ENCODE results near the gene FAM20A. TPM values are rescaled to one million over a fixed set of nuclear protein-coding genes. Genes with fewer than 3 reads are reported as not detected.

FAM20A gene
- total and polyA plus RNA-seq, 9 of the 15 experiments (the other 6 are each of a cell fraction or from before 2014, with no cell fraction given): 0.07 TPM; not detected in 8

GRCh38 chr17:68588362-68588761 lies 12.8 kb downstream of the FAM20A start:
- no peaks in the 10 kb centered on the region for H3K9me1 ChIP-seq (ENCODE audit: control insufficient read depth, insufficient read depth, low read length)
- no peaks in the 10 kb centered on the region for H3K79me2 ChIP-seq (ENCODE audit: control insufficient read depth, insufficient read depth, low read length)
- H3K9ac ChIP-seq (ENCODE audit: insufficient read depth in 1 of 2, low read depth in 2 of 2, low read length in 2 of 2): no peak overlapping the region
- no peaks in the 10 kb centered on the region for H3K27me3 ChIP-seq (ENCODE audit: control insufficient read depth in 2 of 2, insufficient read depth in 2 of 2, low read length in 2 of 2)
- in situ Hi-C loops (cut with MboI) (no loop called here), intact Hi-C loops (cut with micrococcal nuclease) (no loop called here)
- DNase-seq (ENCODE audit: extremely low read depth in 1 of 4, low spot score in 3 of 4): no peak
- peaks cover 0 to 6% of the 10 kb centered on the region in 2 experiments; a peak in 1 of 5 replicates for H3K4me1 ChIP-seq (replicated peaks in 1 of 2; ENCODE audit: control insufficient read depth in 2 of 2, insufficient read depth in 2 of 2, low read length in 2 of 2)
- no peak for FAIRE-seq
- no peak overlapping the region for H3K27ac ChIP-seq (ENCODE audit: extremely low read depth, low read depth, low read length)
- no peak overlapping the region for H3K4me2 ChIP-seq (ENCODE audit: insufficient read depth, low read length)
- no peak for ATAC-seq
- no peak for TF ChIP-seq ZNF165 (CRISPR knock-in tag; IDR thresholded peaks at IDR 0.05; ENCODE audit: borderline replicate concordance)
- TF ChIP-seq ZNF551 (CRISPR knock-in tag; IDR thresholded peaks at IDR 0.05): no peak
- no peak for TF ChIP-seq SMAD4 (CRISPR knock-in tag; conservative IDR thresholded peaks at IDR 0.05)
- TF ChIP-seq POU5F1 (IDR thresholded peaks at IDR 0.05; ENCODE audit: borderline replicate concordance, low read depth, low read length, partially characterized antibody): no peak
- TF ChIP-seq POLR2H (tag; IDR thresholded peaks at IDR 0.05; ENCODE audit: low read depth): no peak
- H4K20me1 ChIP-seq (replicated peaks; ENCODE audit: control insufficient read depth, insufficient read depth, low read length): no peaks in the 10 kb centered on the region
- CTCF ChIA-PET (ENCODE audit: low intra/inter-chr PET ratio): no interaction called here
- WGBS (ENCODE audit: insufficient coverage, low coverage, missing lambda C conversion rate): 0% methylated on average over 1 of the region's 1 CpG
- POLR2A ChIA-PET: interaction anchor here (0.7 kb wide), 1 partner anchor 150 kb away, joined by 3 read pairs; no protein-coding TSS in a partner anchor
- H3K4me3 ChIP-seq: no peak overlapping the region
- H3K36me3 ChIP-seq (ENCODE audit: control insufficient read depth, insufficient read depth, low read length): no peaks in the 10 kb centered on the region
- H2AFZ ChIP-seq (ENCODE audit: low read depth, low read length): no peak overlapping the region
- BruUV-seq (replicated peaks): no TSS peak
- no peaks in the 10 kb centered on the region for H3K9me3 ChIP-seq (replicated peaks; ENCODE audit: control insufficient read depth, insufficient read depth, low read depth, low read length)

GRCh38 chr17:68587847-68588246 lies 13.3 kb downstream of the FAM20A start:
- intact Hi-C loops (cut with micrococcal nuclease): no loop called here
- H3K27me3 ChIP-seq (ENCODE audit: control insufficient read depth in 2 of 2, insufficient read depth in 2 of 2, low read length in 2 of 2): no peaks in the 10 kb centered on the region
- FAIRE-seq (no peak), ATAC-seq (no peak), DNase-seq (ENCODE audit: extremely low read depth in 1 of 4, low spot score in 3 of 4) (no peak)
- no peaks in the 10 kb centered on the region for H3K79me2 ChIP-seq (ENCODE audit: control insufficient read depth, insufficient read depth, low read length)
- CTCF ChIA-PET (ENCODE audit: low intra/inter-chr PET ratio): no interaction called here
- 11% methylated on average over 2 of the region's 2 CpGs for WGBS (ENCODE audit: insufficient coverage, low coverage, missing lambda C conversion rate)
- POLR2A ChIA-PET: interaction anchor here (0.7 kb wide), 1 partner anchor 150 kb away, joined by 3 read pairs; no protein-coding TSS in a partner anchor
- H3K9me1 ChIP-seq (ENCODE audit: control insufficient read depth, insufficient read depth, low read length): no peaks in the 10 kb centered on the region
- H3K9me3 ChIP-seq (replicated peaks; ENCODE audit: control insufficient read depth, insufficient read depth, low read depth, low read length): no peaks in the 10 kb centered on the region
- H2AFZ ChIP-seq (ENCODE audit: low read depth, low read length): no peak overlapping the region
- H3K36me3 ChIP-seq (ENCODE audit: control insufficient read depth, insufficient read depth, low read length): no peaks in the 10 kb centered on the region
- no peaks in the 10 kb centered on the region for H4K20me1 ChIP-seq (replicated peaks; ENCODE audit: control insufficient read depth, insufficient read depth, low read length)
- no peak overlapping the region for H3K9ac ChIP-seq (ENCODE audit: insufficient read depth in 1 of 2, low read depth in 2 of 2, low read length in 2 of 2)
- peaks cover 0 to 6% of the 10 kb centered on the region in 2 experiments; a peak in 1 of 5 replicates for H3K4me1 ChIP-seq (replicated peaks in 1 of 2; ENCODE audit: control insufficient read depth in 2 of 2, insufficient read depth in 2 of 2, low read length in 2 of 2)
- in situ Hi-C loops (cut with MboI): no loop called here
- no TSS peak for BruUV-seq (replicated peaks)
- H3K4me3 ChIP-seq: no peak overlapping the region
- H3K4me2 ChIP-seq (ENCODE audit: insufficient read depth, low read length): no peak overlapping the region
- no peak overlapping the region for H3K27ac ChIP-seq (ENCODE audit: extremely low read depth, low read depth, low read length)
- TF ChIP-seq ZZZ3 (IDR thresholded peaks at IDR 0.05) (no peak), E2F8 (IDR thresholded peaks at IDR 0.05; ENCODE audit: low read depth, partially characterized antibody) (no peak), MIER1 (IDR thresholded peaks at IDR 0.05; ENCODE audit: low read depth) (no peak), KLF16 (IDR thresholded peaks at IDR 0.05) (no peak), GMEB1 (CRISPR knock-in tag; IDR thresholded peaks at IDR 0.05) (no peak), ZNF830 (CRISPR knock-in tag; IDR thresholded peaks at IDR 0.05) (no peak), SMAD1 (IDR thresholded peaks at IDR 0.05; ENCODE audit: low read depth, low read length, partially characterized antibody) (no peak), ARNT (IDR thresholded peaks at IDR 0.05) (no peak)

All from K562 (cell line).